Stimulated activated CD4-positive, alpha-beta T cell treated with anti-CD3 and anti-CD28 coated beads, Interleukin-2, amount 100 ng/mL, for 48 hours (primary cell): ENCODE data around the gene KIFC3.

Source experiments
- DNase-seq, 2 donors: peaks; one replicate each; pipeline ENCODE4 v3.0.0-alpha.2; 2020

KIFC3 gene

DNA sequence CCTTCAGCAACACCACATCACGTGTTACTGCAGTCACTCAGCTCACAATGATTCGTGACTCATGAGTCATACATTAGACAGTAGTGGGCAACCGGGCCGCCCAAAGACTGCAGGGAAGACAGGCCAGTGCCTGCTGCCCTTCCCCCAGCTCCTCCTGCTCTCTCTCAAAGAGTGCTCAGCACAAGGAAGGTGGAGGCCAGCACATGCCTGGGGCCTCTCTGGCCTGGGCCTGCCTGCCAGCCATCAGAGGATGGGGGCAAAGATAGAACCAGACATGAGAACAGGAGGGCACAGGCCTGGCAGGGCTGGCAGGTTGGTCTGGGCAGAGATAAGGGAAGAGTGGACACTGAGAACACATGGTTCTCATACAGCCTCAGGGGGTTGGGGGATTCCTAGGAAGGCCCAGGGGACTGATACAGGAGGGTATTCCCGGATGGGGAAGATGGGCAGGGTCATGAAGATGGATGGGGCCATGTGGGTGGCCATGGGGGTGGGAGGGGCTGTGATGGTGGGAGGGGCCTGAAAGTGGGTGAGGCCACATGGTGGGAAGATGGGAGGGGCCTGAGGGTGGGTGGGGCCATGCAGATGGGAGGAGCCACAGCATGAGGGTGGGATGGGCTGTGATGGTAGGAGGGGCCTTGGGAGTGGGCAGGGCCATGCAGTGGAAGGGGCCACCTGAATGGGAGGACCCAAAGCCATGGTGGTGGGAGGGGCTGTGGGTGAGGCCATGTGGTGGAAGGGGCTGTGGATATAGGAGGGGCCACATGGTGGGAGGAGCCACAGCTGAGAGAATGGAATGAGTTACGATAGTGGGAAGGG lies 37.7 kb downstream of the KIFC3 start:
- DNase-seq = peak; percentile 14 to 24

DNA sequence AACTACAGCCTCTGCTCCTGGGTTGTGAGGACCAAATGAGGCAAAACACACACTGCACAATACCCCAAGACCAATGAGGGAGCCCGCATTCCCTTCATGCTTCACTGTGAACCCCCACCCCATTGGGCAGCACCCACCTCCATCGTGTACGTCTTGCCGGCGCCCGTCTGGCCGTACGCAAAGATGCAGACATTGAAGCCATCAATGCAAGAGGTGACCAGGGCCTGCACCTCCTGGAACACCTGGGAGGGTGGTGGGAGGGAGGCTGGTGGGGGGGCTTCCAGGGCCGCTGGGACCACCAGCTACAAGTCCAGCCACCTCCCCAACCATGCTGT lies 38.3 kb downstream of the KIFC3 start:
- DNase-seq = no peak

DNA sequence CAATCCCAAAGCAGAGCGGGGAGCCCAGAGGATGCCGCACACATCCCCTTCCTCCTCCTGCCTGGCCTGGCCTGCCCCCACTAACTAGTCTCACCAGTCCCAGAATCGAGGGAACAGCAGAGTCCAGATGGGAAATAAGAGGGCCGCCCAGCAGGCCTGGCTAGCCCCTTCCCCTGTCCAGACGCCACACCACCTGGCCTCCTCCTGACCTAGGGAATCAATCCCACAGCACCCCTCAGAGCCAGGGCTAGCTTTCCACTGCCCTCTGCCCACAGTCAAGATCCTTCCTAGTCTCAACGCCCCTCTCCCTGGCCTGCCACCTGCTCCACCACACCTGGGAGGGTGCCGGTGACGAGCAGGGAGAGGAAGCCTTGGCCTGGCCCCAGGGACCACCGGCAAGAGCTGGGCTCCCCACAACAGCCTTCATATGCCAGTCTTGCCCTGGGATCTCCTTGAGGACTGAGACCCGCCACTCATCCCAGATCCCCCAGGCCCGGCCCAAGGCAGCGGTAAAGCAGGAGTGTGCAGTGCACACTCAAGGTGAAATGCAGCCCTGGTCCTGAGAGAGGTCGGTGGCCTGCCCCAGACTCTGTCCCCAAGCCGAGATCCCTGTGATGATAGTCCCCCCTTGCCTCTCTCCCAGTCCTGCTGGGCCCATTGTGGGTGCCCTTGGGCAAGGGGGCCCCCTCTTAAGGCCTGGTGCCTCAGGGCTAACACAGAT lies 38.8 kb downstream of the KIFC3 start:
- no peak for DNase-seq

DNA sequence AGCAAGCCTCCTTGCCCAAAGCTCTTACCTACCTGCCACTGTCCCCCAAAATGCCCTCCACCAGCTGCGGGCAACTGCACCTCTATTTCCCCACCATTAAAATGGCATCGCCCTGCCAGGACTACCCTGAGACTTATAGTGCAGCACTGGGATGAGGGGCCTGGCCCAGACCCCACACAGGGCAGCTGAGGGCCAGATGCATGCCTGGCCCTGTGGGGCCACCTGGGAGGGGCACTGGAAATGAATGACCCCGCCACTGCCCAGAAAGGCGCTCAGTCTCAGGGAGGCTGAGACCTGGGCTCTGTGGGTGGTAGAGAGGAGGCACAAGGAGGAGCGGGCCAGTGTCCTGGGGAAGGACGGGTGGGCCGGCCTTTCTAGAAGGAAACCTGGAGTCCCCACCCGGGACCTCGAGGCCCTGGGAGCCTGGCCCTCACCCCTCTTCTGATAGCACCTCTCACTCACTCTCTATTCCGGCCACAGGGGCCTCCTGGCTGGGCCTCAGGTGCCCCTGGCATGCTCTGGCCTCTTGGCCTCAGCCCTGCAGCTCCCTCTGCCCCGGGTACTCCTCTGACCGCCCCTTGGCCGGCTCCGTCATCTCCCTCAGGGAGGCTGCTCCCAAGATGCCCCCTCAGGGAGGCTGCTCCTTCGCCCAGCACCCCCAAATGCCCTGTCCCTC lies 39.8 kb downstream of the KIFC3 start:
- no peak for DNase-seq

DNA sequence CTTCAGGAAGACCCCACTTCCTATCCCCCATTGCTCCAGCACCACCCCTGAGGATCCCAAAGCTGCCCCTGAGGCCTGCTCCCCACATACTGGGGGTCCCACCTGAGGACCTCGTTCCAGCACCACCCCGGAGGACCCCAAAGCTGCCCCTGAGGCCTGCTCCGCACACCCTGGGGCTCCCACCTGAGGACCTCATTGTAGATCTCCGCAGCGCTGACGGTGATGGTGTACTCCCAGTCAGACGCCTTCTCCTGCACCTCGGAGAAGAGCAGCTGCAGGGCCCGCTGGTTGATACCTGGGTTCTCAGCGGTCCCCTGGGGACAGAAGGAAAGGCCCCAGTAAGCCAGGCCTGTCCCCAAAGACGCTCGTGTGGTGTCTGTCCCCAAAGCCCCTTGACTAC lies 40.3 kb downstream of the KIFC3 start:
- no peak for DNase-seq

DNA sequence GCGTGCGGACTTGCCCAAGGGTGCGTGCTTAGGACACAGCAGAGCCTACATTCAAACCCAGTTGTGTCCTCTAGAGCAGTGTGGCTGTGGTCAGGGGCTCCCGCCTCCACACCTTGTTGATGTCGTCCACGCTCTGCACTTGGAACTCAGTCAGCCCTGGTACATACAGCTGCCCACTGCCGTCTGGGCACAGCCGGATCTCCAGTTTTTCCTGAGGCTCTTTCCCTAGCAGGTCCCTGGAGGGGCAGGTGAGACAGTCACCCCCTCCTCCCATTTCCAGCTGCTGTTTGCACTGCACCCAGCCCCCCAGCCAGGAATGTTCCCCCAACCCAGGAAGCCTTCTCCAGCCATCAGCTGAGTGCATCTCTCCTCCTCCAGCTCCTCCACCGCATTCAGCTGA lies 41.0 kb downstream of the KIFC3 start:
- no peak for DNase-seq

DNA sequence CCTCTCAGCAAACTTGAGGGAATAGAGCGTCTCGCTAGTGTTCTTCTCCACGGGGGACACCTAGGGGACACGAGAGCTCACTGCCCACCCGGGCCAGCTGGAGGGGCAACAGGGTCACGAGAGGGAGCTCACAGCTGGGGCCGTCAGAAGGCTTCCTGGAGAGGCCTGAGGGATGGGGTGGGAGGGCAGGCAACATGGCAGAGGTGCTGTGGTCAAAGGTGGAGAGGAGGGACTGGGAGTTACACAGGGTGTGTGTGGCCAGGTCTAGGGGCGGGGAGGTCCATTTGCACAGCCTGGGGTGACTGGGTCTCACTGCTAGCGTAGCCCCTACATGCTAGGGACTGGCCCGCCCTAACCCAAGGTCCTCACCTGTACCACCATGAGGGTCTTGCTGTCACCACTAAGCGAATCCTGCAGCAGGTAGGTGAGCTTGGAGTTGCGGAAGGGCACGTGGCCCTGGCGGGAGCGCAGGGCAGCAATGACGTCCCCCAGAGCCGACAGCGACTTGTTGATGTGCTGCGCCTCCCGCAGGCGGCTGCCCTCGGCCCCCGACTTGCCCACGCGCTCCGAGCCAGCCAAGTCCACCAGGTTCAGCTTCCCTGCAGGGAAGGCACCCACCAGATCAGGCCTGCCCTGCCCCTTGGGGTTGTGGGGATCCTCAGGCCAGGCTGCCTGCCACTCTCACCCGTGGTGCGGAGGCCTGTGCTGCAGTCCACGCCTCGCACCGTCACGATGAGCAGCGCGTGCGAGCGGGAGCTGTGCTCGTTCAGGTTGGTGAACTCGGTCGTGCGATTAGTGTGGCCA lies 41.7 kb downstream of the KIFC3 start:
- no peak for DNase-seq

DNA sequence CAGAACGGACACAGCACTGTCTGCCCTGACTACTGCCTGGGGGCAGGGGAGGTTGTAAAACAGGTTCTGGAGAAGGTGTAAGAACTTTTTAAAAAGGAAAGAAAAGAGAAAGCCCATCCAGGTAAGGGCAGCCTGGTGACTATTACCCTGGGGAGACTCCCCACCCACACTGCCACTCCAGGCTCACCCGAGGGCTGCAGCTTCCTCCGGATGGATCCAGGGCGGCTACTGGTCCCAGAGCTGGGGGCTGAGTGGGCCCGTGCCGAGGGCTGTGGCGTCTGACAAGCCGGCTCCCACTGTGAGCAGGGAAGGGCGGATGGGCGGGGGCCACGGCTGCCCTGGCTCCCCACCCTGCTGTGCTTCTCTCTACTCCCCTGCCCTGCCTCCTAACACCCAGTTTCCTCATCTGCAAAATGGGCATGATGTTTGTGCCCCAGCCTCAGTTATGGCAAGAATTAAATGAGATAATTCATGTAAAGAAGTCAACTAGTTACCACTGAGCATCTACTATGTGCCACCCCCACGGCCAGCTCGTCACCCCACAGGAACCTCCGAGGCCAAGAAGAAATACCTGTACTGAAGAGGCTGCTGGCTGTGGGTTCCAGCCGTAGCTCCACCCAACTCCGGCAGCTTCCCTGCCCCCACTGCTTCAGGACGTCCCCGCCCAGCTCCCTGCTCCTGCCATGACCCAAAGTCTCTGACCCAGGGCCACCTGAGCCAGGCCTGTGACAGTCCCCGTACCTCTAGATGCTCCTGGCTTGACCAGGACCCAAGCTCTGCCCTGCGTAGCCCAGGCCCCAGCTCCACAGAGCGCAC lies 42.5 kb downstream of the KIFC3 start:
- no peak for DNase-seq

DNA sequence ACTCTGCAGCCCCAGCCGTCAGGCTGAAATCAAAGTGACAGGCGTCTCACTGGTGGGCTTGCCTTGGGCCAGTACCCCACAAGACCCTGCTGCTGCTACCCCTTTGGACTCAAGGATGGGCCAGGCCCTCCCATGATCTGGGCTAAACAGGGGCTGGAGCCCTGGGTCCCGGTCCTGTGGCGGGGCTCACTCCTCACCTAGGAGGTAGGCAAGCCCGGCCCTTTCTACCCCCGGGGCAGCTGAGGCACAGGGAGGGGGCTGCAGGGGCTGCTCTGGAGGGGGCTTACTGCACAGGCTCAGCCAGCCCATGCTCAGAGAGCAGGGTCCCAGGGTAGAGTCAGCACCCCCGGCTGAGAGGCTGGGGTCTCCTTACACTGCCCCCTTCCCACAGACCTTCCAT lies 43.2 kb downstream of the KIFC3 start:
- no peak for DNase-seq

DNA sequence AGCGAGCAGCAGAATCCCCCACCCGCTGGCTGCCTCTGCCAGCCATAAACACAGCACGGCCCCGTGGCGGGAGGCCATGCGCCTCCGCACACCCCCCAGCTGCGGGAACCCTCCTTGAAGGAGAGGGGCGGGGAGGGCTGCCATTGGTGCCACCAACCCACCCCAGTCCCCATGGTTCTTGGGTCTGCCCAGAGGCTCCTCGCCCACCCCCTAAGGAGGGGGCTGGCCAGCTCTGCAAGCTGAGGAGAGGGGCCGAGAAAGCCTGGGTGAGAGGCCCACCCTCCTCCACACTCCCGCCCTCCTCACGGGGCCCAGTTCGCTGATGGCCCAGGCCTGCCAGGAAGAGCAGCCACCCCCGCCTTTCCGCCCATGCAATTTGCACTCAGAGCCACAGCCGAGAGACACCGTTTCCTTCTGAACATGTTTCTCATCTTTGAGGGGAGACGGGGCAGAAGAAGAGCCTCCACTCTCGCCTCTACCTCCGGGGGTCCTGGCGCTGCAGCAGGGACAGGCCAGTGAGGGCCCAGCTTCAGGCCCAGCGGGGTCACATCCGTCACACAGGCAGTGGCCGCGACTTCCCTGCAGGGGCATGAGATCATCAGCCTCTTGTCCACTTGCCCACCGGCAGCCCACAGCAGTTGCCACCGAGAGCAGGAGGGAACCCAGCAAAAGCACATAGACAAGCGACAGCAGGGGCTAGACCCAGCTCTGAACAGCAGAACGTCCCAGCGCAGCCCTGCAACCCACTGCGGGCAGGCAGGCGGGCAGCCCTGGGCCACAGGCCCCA lies 43.8 kb downstream of the KIFC3 start:
- DNase-seq = no peak

DNA sequence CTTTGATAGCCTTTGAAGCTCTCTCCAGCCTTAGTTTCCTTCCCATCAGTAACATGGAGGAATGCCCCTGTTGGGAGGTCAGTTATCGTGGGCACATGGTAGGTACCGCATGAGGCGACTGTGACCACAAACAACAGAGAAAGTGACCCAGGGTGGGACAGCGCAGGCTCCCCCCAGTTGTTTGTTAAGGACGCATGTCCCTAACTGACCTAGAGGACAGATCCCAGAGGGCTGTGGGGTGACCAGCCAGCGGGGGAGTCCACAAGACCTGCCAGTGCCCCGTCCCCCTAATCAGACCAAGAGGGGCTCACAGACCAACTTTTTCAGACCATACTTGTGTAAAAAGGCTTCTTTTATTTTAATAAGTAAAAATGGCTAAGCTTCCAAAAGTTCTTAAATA lies 44.4 kb downstream of the KIFC3 start:
- DNase-seq = no peak

DNA sequence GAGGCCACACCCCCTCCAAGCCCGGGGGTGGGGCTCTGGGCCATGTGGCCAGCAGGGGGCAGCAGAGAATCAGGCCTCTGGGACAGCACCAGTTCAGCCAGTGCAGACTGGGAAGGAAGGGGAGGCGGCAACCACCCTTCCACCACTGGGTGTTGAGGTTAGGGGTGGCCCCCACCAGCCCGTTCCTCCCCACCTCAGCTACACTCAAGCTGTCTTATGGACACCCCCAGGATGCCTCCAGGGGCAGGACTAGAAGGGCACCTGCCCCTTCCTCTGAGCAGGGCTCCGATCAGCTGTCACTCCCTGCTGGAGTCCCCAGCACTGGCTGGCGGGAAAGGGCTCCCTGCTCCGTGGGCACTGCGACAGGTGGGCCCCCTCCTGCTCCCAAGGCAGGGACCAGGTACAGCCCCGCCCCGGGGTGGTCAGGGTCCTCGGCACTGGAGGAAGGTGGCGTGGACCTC lies 44.9 kb downstream of the KIFC3 start:
- DNase-seq = peak; percentile 92 to 95

DNA sequence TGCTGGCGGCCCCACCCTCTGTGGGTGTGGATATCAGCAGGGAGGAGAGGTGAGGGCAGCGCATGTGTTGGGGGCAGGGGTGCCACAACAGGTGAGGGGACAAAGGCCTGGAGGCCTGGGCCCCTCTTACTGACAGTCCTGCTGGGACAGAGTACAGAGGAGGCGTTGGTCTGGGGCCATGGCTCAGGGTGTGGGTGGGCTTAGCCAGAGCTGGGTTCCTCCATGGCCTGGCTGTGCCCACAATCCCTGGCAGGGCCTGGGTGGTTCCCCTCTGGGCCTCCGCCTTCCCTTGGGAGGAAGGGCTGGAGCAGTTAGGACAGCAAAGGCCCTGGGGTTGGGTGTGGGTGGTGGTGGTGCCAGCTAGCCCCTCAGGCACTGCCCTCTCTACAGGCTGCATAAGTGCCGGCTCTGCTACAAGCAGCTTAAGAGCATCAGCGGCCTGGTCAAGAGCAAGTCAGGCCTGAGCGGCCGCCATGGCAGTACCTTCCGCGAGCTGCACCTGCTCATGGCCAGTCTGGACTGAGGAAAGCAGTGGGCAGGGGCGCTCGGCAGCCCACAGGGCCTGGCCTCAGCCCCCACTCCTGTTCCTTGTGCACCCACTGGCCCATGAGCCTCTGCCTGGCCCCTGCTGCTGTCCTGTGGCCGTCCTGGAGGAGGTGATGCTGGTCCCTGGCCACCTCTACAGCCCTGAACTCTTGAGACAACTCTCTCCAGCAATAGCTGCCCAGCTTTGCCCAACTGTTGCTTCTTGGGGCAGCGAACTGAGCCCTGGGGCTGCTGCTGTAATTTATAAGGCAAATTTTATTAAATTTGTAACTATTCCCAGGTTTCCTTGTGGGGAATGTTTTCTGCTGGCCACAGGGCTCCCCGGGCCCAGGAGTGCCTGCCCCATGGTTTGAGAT lies 45.6 kb downstream of the KIFC3 start:
- no peak for DNase-seq

DNA sequence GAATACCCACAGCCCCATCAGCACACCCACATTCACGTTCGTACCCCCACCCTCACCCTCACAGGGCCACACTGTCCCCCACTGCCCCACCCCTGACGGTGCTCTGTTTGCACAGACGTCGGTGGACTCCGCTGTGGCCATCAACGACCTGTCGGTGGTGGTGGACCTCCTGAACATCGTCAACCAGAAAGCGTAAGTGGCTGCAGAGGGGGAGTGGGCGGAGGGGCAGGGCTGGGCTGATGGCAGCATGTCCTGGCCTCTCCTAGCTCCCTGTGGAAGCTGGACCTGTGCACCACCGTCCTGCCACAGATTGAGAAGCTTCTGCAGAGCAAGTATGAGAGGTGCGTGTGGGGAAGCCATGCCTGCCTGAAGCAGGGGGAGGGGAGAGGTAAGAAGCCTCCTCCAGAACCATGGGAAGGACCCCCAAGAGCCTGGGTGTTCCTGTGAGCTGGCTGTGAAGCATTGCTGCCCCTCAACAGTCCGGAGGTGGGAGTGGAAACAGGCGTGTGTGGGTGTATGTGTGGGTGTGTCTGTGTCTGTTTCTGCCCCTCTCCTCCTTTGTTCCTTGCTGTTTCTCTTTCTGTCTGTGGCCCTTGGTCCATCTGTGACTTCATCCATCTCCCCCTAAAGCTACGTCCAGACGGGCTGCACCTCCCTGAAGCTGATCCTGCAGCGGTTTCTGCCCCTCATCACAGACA lies 46.4 kb downstream of the KIFC3 start:
- no peak for DNase-seq

DNA sequence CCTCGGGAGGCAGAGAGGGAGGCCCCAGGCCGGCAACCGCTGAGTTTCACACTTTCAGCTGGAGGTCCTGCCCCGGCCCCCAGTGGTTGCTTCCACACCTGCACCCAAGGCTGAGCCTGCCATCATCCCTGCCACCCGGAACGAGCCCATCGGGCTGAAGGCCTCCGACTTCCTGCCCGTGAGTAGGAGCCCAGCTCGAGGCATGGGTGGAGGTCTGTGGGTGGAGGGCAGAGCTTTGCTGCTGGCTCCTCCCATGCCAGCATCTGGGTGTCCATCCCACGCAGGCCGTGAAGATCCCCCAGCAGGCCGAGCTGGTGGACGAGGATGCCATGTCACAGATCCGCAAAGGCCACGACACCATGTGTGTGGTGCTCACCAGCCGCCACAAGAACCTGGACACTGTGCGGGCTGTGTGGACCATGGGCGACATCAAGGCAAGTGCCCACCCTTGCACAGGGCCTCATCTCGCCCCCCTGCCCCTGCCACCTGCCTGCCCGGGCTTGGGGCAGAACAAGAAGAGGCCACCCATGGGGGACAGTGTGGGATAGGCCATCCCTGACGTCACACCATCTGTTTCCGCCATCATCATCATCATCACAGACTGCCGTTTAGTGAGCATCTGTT lies 47.1 kb downstream of the KIFC3 start:
- DNase-seq = no peak

DNA sequence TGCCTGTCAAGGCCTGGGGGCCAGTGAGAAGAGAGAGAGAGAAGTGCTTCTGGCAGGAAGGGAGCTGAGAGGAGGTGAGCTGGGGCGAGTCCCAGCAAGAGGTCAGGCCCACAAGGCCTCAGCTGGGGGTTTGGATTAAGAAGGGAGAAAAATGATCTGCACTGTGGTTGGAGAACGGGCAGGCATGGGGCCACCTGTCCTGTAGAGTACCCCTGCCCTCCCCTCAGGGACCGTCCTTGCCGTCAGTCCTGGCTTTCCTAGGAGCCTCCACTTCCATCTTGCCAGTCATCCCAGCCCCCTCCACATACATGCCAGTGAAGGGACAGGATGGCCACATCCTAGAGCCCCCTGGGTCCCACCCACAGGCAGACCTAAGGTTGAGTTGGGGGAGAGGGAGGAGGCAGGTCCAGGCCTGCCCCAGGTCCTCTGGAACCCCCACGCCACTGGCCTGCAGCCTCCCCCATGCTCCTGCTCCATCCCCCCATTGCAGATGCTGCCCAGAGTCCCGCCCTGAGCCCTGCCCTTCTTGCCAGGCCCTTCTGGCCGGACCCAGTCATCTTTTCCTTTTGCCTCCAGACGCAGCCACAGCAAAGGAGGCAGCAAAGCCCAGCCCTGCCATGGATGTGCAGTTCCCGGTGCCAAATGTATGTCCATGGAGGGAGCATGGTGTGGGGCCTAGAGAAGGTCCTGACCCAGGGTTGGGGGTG lies 47.8 kb downstream of the KIFC3 start:
- no peak for DNase-seq

DNA sequence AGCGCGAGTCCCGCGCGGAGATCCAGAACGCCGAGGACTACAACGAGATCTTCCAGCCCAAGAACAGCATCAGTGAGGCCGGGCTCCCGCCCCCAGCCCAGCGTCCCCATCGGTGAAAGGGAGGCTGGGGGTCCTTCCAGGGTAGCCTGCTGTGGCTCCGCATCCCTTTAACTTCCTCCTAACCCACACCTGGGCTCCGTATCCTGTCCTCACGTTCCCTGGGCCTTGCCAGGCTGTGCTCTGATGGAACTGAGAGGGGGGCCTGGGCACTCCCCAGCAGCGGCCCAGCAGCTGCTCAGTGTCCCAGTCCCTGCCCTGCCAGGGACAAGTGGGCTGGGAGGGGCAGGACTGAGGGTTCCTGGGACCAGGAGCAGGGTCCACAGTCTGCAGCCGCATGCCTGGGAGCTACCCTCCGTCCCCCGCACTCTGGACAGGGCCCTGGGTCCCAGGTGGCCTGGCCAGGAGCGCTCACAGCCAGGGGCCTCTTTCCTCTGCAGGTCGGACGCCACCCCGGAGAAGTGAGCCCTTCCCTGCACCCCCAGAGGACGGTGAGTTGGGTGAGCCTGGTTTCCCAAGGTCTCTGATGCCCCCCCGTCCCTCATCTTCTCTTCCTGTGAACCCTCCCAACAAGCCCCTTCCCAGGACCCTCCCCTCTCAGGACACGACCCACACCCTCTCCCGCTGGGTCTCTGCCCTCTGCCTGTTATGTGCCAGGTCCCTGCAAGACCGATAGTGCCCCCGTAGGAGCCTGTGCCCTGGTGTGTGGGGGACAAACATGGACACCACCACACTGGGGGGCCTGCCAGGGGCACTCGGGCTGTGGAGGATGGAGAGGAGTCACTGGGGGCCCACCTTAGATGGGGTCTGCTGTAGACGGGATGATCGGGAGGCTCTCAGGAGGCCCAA lies 48.6 kb downstream of the KIFC3 start:
- DNase-seq = no peak
